GM19467 (cell line): ENCODE results near the gene CACNA2D3.

ENCODE experiments used
- ATAC-seq: cut with Tn5 transposase; IDR thresholded peaks from one replicate; pipeline ENCODE4 v1.9.1; 2021; ENCODE audit warnings: mild to moderate bottlenecking, moderate library complexity; ENCODE audit not compliant: unreplicated experiment

The CACNA2D3 gene

GRCh38 chr3:54892168-54892567, 769.8 kb downstream of the CACNA2D3 start:
- no peak for ATAC-seq

GRCh38 chr3:54895613-54896012, 773.3 kb downstream of the CACNA2D3 start:
- ATAC-seq = no peak

- no peak for ATAC-seq
These were observed 774.8 kb downstream of the CACNA2D3 start for GRCh38 chr3:54897028-54897711.

- no peak for ATAC-seq
These were observed 776.9 kb downstream of the CACNA2D3 start for GRCh38 chr3:54899273-54899672.

GRCh38 chr3:54900838-54901591, 778.7 kb downstream of the CACNA2D3 start:
- no peak for ATAC-seq

GRCh38 chr3:54901906-54902685, 779.7 kb downstream of the CACNA2D3 start:
- ATAC-seq = no peak

GRCh38 chr3:54905261-54905888, 783.0 kb downstream of the CACNA2D3 start:
- no peak for ATAC-seq

- no peak for ATAC-seq
These were observed 783.6 kb downstream of the CACNA2D3 start for GRCh38 chr3:54905920-54906319.

- no peak for ATAC-seq
These were observed 784.4 kb downstream of the CACNA2D3 start for GRCh38 chr3:54906763-54907162.

GRCh38 chr3:54909191-54909590, 786.8 kb downstream of the CACNA2D3 start:
- ATAC-seq = no peak

GRCh38 chr3:54914180-54914579, 791.8 kb downstream of the CACNA2D3 start:
- no peak for ATAC-seq

GRCh38 chr3:54915181-54915580, 792.8 kb downstream of the CACNA2D3 start:
- no peak for ATAC-seq

- ATAC-seq = no peak
These were observed 793.6 kb downstream of the CACNA2D3 start for GRCh38 chr3:54915976-54916375.

GRCh38 chr3:54916732-54917131, 794.4 kb downstream of the CACNA2D3 start:
- ATAC-seq = no peak

GRCh38 chr3:54917174-54917573, 794.8 kb downstream of the CACNA2D3 start:
- ATAC-seq = no peak

GRCh38 chr3:54917862-54918261, 795.5 kb downstream of the CACNA2D3 start:
- ATAC-seq = no peak

- no peak for ATAC-seq
These were observed 796.2 kb downstream of the CACNA2D3 start for GRCh38 chr3:54918516-54918915.

GRCh38 chr3:54928046-54928770, 805.9 kb downstream of the CACNA2D3 start, which contains the start of gene LRTM1:
Gene LRTM1 (minus strand): TSS chr3:54928059. CDS start chr3:54927911, 148 bp downstream.
- ATAC-seq = no peak

GRCh38 chr3:54931182-54931581, 808.8 kb downstream of the CACNA2D3 start:
- ATAC-seq = no peak

GRCh38 chr3:54932606-54933005, 810.3 kb downstream of the CACNA2D3 start:
- no peak for ATAC-seq
